Stimulated activated CD8-positive, alpha-beta memory T cell treated with anti-CD3 and anti-CD28 coated beads, Interleukin-15, amount 100 ng/mL, for 24 hours (primary cell): Measurements from ENCODE around the gene SLC12A2.
A peak's percentile ranks its signal among the peaks of the same experiment; 100 is the strongest.

Experiments
- DNase-seq: peaks from one replicate; pipeline ENCODE4 v3.0.0-alpha.2; 2020; ENCODE audit warnings: low read depth

Gene SLC12A2

GRCh38 chr5:128083033-128083810, at the start of gene SLC12A2:
Gene SLC12A2 (plus strand): TSS chr5:128083766. CDS start chr5:128083955, 189 bp downstream.
- peak; percentile 74 for DNase-seq

GRCh38 chr5:128035689-128036088, 47.9 kb upstream of the SLC12A2 start:
- no peak for DNase-seq

GRCh38 chr5:128036950-128037349, 46.6 kb upstream of the SLC12A2 start:
- DNase-seq, result no peak

- no peak for DNase-seq
Measured at GRCh38 chr5:128038643-128039042, 44.9 kb upstream of the SLC12A2 start.

GRCh38 chr5:128040927-128041326, 42.6 kb upstream of the SLC12A2 start:
- DNase-seq, result no peak

GRCh38 chr5:128052780-128053179, 30.8 kb upstream of the SLC12A2 start:
- DNase-seq, result no peak

GRCh38 chr5:128053291-128053954, 30.1 kb upstream of the SLC12A2 start:
- DNase-seq, result no peak

GRCh38 chr5:128060644-128061385, 22.8 kb upstream of the SLC12A2 start:
- no peak for DNase-seq

GRCh38 chr5:128062172-128062746, 21.3 kb upstream of the SLC12A2 start:
- no peak for DNase-seq

GRCh38 chr5:128074171-128074570, 9.4 kb upstream of the SLC12A2 start:
- no peak for DNase-seq

- DNase-seq, result no peak
Measured at GRCh38 chr5:128074953-128075352, 8.6 kb upstream of the SLC12A2 start.

GRCh38 chr5:128077526-128077925, 6.0 kb upstream of the SLC12A2 start:
- DNase-seq, result no peak

- no peak for DNase-seq
Measured at GRCh38 chr5:128081111-128081851, 2.3 kb upstream of the SLC12A2 start.

GRCh38 chr5:128082551-128083032, 974 bp upstream of the SLC12A2 start:
- DNase-seq, result no peak

GRCh38 chr5:128083811-128084227, 253 bp downstream of the SLC12A2 start:
- no peak for DNase-seq

GRCh38 chr5:128084228-128085167, 932 bp downstream of the SLC12A2 start:
- DNase-seq, result peak; percentile 3

GRCh38 chr5:128085413-128085812, 1.8 kb downstream of the SLC12A2 start:
- DNase-seq, result no peak

- no peak for DNase-seq
Measured at GRCh38 chr5:128091579-128091978, 8.0 kb downstream of the SLC12A2 start.

GRCh38 chr5:128092144-128092543, 8.6 kb downstream of the SLC12A2 start:
- no peak for DNase-seq

GRCh38 chr5:128093368-128093767, 9.8 kb downstream of the SLC12A2 start:
- DNase-seq, result no peak
